ENCODE data around the gene METAP1D. TPM values are rescaled to one million over a fixed set of nuclear protein-coding genes. Genes with fewer than 3 reads are reported as not detected.
A peak's percentile ranks its signal among the peaks of the same experiment; 100 is the strongest.

The METAP1D gene
- total and polyA plus RNA-seq, 12 donors: 1.7 to 21.8 (median 7.8) TPM

GRCh38 chr2:172096626-172097547 is 97.1 kb downstream of the METAP1D start:
- H3K4me1 ChIP-seq (replicated peaks in 1 of 2): peaks cover 24 to 51% of the 10 kb centered on the region in 2 donors
- H3K9me3 ChIP-seq (replicated peaks in 1 of 3): no peaks in the 10 kb centered on the region
- DNase-seq: peak in 1 of 7 donors; percentile 65
- intact Hi-C loops (cut with DNase I): loop anchor here in 1 of 2 donors (5.0 kb wide), 1 partner anchor 100 kb away; the partner anchor contains the start of gene METAP1D
- 4 to 5% (median 4%) methylated on average over 21 to 55 of the region's 55 CpGs for WGBS, 4 donors
- peaks cover 98% of the 10 kb centered on the region for H3K27me3 ChIP-seq
- H3K36me3 ChIP-seq (replicated peaks in 1 of 2): no peaks in the 10 kb centered on the region
- H3K4me3 ChIP-seq: peak overlapping the region in 1 of 4 donors; percentile 39
- no peak for TF ChIP-seq CTCF (IDR thresholded peaks at IDR 0.05)
- no peak for TF ChIP-seq POLR2A (IDR thresholded peaks at IDR 0.05)
- H3K27ac ChIP-seq: peak overlapping the region in 1 of 5 donors; percentile 54

- DNase-seq: peak in 1 of 7 donors; percentile 54
- Histone ChIP-seq H3K36me3 (replicated peaks in 1 of 2) (no peaks in the 10 kb centered on the region), H3K27me3 (peaks cover 94% of the 10 kb centered on the region), H3K9me3 (replicated peaks in 1 of 3) (no peaks in the 10 kb centered on the region), H3K4me1 (replicated peaks in 1 of 2) (peaks cover 30 to 58% of the 10 kb centered on the region in 2 donors), H3K4me3 (no peak overlapping the region), H3K27ac (peak overlapping the region in 1 of 5 donors; percentile 54)
- WGBS, 4 donors: 49 to 56% (median 50%) methylated on average over 7 to 9 of the region's 9 CpGs
- TF ChIP-seq POLR2A (IDR thresholded peaks at IDR 0.05) (no peak), CTCF (IDR thresholded peaks at IDR 0.05) (no peak)
- intact Hi-C loops (cut with DNase I): loop anchor here in 1 of 2 donors (5.0 kb wide), 1 partner anchor 100 kb away; the partner anchor contains the start of gene METAP1D
Measured at GRCh38 chr2:172097557-172098131, 97.9 kb downstream of the METAP1D start.

GRCh38 chr2:172098287-172098649 is 98.5 kb downstream of the METAP1D start:
- H3K4me3 ChIP-seq: no peak overlapping the region
- H3K9me3 ChIP-seq (replicated peaks in 1 of 3): no peaks in the 10 kb centered on the region
- H3K4me1 ChIP-seq (replicated peaks in 1 of 2): peaks cover 36 to 64% of the 10 kb centered on the region in 2 donors
- 0 to 60% (median 47%) methylated on average over 1 of the region's 1 CpG for WGBS, 4 donors
- H3K27ac ChIP-seq: no peak overlapping the region
- no peak for DNase-seq
- intact Hi-C loops (cut with DNase I): loop anchor here in 1 of 2 donors (5.0 kb wide), 1 partner anchor 101 kb away; the partner anchor contains the start of gene METAP1D
- no peak for TF ChIP-seq POLR2A (IDR thresholded peaks at IDR 0.05)
- no peaks in the 10 kb centered on the region for H3K36me3 ChIP-seq (replicated peaks in 1 of 2)
- peaks cover 94% of the 10 kb centered on the region for H3K27me3 ChIP-seq

GRCh38 chr2:172098650-172099471 is 99.1 kb downstream of the METAP1D start:
- peaks cover 93% of the 10 kb centered on the region for H3K27me3 ChIP-seq
- intact Hi-C loops (cut with DNase I): loop anchor here in 1 of 2 donors (5.0 kb wide), 1 partner anchor 102 kb away; the partner anchor contains the start of gene METAP1D
- H3K27ac ChIP-seq: peak overlapping the region in 1 of 5 donors; percentile 10
- peak in 5 of 7 donors; percentile 41 to 70 (median 56) for DNase-seq
- TF ChIP-seq POLR2A (IDR thresholded peaks at IDR 0.05): no peak
- no peak for TF ChIP-seq CTCF (IDR thresholded peaks at IDR 0.05)
- H3K36me3 ChIP-seq (replicated peaks in 1 of 2): no peaks in the 10 kb centered on the region
- 6 to 14% (median 7%) methylated on average over 23 to 61 of the region's 61 CpGs for WGBS, 4 donors
- peaks cover 38 to 69% of the 10 kb centered on the region in 2 donors for H3K4me1 ChIP-seq (replicated peaks in 1 of 2)
- H3K4me3 ChIP-seq: peak overlapping the region in 1 of 4 donors; percentile 53
- no peaks in the 10 kb centered on the region for H3K9me3 ChIP-seq (replicated peaks in 1 of 3)
